Fibroblast of skin of scalp (primary cell): ENCODE results near the gene PAQR7.

ENCODE experiments used
- DNase-seq: peaks from one replicate; pipeline ENCODE4 v3.0.0-alpha.2; 2013

Gene PAQR7

DNA sequence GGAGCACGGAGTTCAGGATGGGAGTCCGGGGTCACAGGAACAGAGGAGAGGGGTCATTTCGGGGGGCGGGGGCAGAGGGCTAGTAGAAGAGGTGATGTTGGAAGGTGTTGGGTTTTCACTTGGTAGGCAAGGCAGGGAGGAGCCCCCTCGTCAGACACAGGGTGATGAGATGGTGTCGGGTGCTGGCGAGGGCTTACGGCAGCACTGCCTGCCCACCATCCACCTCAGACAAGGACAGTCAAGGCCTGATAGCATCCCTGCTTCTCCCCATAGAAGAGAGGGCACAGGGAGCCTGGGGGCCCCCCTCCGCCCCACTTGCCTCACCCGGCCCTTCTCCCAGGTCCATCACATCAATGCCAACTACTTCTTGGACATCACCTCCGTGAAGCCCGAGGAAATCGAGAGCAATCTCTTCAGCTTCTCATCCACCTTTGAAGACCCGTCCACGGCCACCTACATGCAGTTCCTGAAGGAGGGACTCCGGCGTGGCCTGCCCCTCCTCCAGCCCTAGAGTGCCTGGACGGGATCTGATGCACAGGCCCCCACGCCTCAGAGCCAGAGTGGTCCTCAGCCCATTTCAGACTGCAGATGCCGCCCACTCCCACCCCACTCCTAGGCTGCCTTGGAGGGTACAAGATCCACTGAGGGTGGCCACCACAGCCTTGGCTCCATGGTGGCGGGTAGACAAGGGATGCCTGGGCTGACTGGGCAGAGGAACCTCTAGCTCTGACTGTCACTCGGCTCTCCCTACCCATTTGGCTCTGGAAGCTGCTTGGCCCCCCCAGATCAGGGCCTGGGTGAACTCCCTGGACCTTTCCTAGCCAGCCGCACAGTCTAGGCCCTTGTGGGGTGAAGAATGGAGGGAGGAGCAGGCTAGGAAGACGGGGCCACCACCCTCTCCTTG lies 60.0 kb downstream of the PAQR7 start:
- no peak for DNase-seq

DNA sequence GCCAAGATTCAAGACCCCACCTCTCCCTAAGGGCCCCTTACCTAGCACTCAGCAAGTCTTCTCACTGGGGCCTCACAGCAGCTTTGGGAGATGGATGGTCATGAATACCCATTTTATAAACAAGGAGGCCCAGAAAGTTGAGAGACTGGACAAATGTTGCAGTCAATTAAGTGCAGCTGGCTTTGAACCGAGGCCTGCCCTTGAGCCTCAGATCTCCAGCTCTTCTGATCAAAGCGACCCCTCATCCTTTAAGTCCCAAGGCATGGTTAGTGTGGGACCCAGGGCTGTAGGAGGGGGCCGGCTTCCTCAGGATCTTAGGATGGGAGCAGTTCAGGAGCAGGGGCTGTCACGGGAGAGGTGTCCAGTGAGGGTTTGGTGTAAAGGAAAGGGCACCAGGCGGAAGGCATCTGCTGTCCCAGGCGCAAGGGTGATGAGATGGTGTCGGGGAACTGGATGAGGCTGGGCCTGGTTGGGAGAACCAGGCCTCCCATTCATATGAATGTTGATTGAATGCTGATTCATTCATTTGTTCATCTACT lies 60.9 kb downstream of the PAQR7 start:
- DNase-seq, result no peak

DNA sequence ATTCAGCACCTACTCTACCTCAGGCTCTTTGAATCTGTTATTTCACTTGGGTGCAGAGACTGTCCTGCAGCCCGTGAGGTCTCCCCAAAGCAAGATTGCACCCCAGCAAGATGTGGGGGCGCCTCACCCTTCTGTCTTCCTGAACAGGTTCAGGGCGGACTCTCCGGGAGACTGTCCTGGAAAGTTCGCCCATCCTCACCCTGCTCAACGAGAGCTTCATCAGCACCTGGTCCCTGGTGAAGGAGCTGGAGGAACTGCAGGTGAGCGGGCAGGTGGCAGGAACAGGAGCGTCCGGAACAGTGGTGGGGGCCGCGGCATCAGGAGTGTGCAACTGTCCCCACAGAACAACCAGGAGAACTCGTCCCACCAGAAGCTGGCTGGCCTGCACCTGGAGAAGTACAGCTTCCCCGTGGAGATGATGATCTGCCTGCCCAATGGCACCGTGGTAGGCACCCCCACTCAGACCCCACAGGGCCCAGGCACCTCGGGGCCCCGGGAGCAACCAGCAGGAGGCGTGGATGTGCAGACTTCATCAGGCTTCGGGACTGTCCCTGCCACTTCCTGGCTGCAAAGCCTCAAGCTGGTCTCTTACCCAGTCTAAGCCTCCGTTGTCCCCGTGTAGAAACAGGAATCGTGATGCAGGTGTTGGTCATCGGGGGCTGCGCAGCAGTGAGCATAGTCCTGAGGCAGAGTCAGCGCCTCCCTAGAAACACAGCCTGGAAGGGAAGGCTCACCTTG lies 61.6 kb downstream of the PAQR7 start:
- DNase-seq, result no peak

DNA sequence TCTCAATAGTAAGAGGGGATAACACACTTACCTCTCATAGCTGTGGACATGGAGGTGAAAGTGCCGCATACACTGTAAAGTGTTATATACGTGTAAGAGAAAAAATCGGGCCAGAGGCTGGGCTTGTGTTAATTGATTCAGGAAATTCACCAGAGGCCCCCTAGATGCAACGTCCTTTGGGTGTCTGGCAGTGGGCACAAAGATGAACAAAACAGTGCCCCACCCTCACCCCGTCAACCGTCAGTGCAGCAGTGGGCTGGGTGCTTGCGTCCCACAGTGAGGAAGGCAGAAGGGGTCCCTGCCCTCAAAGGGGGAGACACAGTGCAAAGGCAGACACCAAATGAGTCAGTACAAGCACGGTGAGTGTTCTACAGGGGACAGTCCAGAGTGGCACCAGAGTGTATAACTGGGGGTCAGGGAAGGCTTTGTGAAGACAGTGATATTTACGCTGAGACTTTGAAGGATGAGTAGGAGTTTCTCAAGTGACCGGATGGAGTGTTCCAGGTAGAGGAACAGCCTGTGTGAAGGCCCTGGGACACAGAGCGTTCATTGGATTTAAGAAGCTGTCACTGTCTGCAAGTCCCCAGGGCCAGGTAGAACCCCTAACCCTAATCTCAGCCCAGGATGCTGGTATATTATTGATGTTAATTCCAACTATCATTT lies 62.3 kb downstream of the PAQR7 start:
- no peak for DNase-seq
